Activated naive CD4-positive, alpha-beta T cell treated with anti-CD3 and anti-CD28 coated beads, Interleukin-2, amount 10 ng/mL, durations not matched to agents 7 days and 5 days (primary cell): ENCODE data around the gene ANKRD55.
"Not testable (repeated sequence)": the region's sequence is repeated elsewhere in the genome, so short reads cannot be mapped to it uniquely, and the experiment has no call there.

Experiments
- CTCF ChIA-PET: fragments of 350-600 bp; sonication (Branson Sonifier 250); formaldehyde crosslinking; loops from one replicate; lab custom pipeline; 2021; ENCODE audit warnings: antibody characterized with exemption; lab: Charles Lee
- DNase-seq: peaks from one replicate; pipeline ENCODE4 v3.0.0-alpha.2; 2020
- H3K27ac Mint-ChIP-seq: one replicate; pipeline ENCODE4 v1.8.0; 2021; ENCODE audit warnings: mild to moderate bottlenecking, moderate library complexity, mixed read lengths
- H3K27me3 Mint-ChIP-seq: one replicate; pipeline ENCODE4 v1.8.0; 2021; ENCODE audit warnings: mild to moderate bottlenecking, mixed read lengths
- H3K36me3 Mint-ChIP-seq: one replicate; pipeline ENCODE4 v1.8.0; 2021; ENCODE audit warnings: mixed read lengths
- H3K4me1 Mint-ChIP-seq: one replicate; pipeline ENCODE4 v1.8.0; 2021; ENCODE audit warnings: mixed read lengths
- H3K4me3 Mint-ChIP-seq: one replicate; pipeline ENCODE4 v1.8.0; 2021; ENCODE audit warnings: mild to moderate bottlenecking, moderate library complexity, mixed read lengths
- H3K9me3 Mint-ChIP-seq: one replicate; pipeline ENCODE4 v1.8.0; 2021; ENCODE audit warnings: mixed read lengths

The ANKRD55 gene

GRCh38 chr5:56233230-56233629, at the start of gene ANKRD55:
ANKRD55 (minus strand) TSS chr5:56233330; CDS start chr5:56232913, 417 bp downstream.
- CTCF ChIA-PET = no interaction called here
- no peak for DNase-seq
- peaks cover 28% of the 10 kb centered on the region for H3K27me3 Mint-ChIP-seq
- no peak within 1 kb of the TSS for H3K4me3 Mint-ChIP-seq
- peaks cover 4% of the 10 kb centered on the region for H3K4me1 Mint-ChIP-seq
- H3K27ac Mint-ChIP-seq = no peak within 1 kb of the TSS
- H3K9me3 Mint-ChIP-seq = peaks cover 2% of the 10 kb centered on the region
- H3K36me3 Mint-ChIP-seq = no peaks in the 10 kb centered on the region

GRCh38 chr5:56282216-56282615, 49.1 kb upstream of the ANKRD55 start:
- DNase-seq = no peak
- H3K27ac Mint-ChIP-seq = no peak overlapping the region
- no peaks in the 10 kb centered on the region for H3K9me3 Mint-ChIP-seq
- no peak overlapping the region for H3K4me3 Mint-ChIP-seq
- no peaks in the 10 kb centered on the region for H3K4me1 Mint-ChIP-seq
- peaks cover 8% of the 10 kb centered on the region for H3K27me3 Mint-ChIP-seq
- H3K36me3 Mint-ChIP-seq = no peaks in the 10 kb centered on the region
- CTCF ChIA-PET = no interaction called here

GRCh38 chr5:56281489-56282165, 48.5 kb upstream of the ANKRD55 start:
- H3K36me3 Mint-ChIP-seq = no peaks in the 10 kb centered on the region
- H3K27me3 Mint-ChIP-seq = peaks cover 8% of the 10 kb centered on the region
- DNase-seq = no peak
- no peak overlapping the region for H3K4me3 Mint-ChIP-seq
- H3K27ac Mint-ChIP-seq = no peak overlapping the region
- H3K4me1 Mint-ChIP-seq = no peaks in the 10 kb centered on the region
- H3K9me3 Mint-ChIP-seq = no peaks in the 10 kb centered on the region
- CTCF ChIA-PET = no interaction called here

- Mint-ChIP-seq H3K27ac (no peak overlapping the region), H3K36me3 (no peaks in the 10 kb centered on the region), H3K4me1 (no peaks in the 10 kb centered on the region), H3K9me3 (no peaks in the 10 kb centered on the region), H3K27me3 (peaks cover 8% of the 10 kb centered on the region), H3K4me3 (no peak overlapping the region)
- DNase-seq = no peak
- CTCF ChIA-PET = no interaction called here
Measured at GRCh38 chr5:56279979-56280378, 46.8 kb upstream of the ANKRD55 start.

- Mint-ChIP-seq H3K4me3 (no peak overlapping the region), H3K4me1 (no peaks in the 10 kb centered on the region), H3K27me3 (peaks cover 3% of the 10 kb centered on the region), H3K27ac (no peak overlapping the region), H3K9me3 (no peaks in the 10 kb centered on the region), H3K36me3 (no peaks in the 10 kb centered on the region)
- CTCF ChIA-PET = no interaction called here
- DNase-seq = no peak
Measured at GRCh38 chr5:56279291-56279690, 46.2 kb upstream of the ANKRD55 start.

- Mint-ChIP-seq H3K27ac (no peak overlapping the region), H3K4me3 (no peak overlapping the region), H3K4me1 (no peaks in the 10 kb centered on the region), H3K36me3 (no peaks in the 10 kb centered on the region), H3K9me3 (no peaks in the 10 kb centered on the region), H3K27me3 (no peaks in the 10 kb centered on the region)
- no peak for DNase-seq
- CTCF ChIA-PET = no interaction called here
Measured at GRCh38 chr5:56278335-56278753, 45.2 kb upstream of the ANKRD55 start.

GRCh38 chr5:56277573-56277972, 44.4 kb upstream of the ANKRD55 start:
- Mint-ChIP-seq H3K27ac (no peak overlapping the region), H3K4me1 (peaks cover 5% of the 10 kb centered on the region), H3K4me3 (no peak overlapping the region), H3K36me3 (no peaks in the 10 kb centered on the region), H3K9me3 (no peaks in the 10 kb centered on the region), H3K27me3 (no peaks in the 10 kb centered on the region)
- CTCF ChIA-PET = interaction anchor here (0.8 to 1.1 kb wide), 2 partner anchors 27 to 46 kb away, joined by 3 read pairs; no protein-coding TSS in a partner anchor
- no peak for DNase-seq

- H3K27me3 Mint-ChIP-seq = no peaks in the 10 kb centered on the region
- H3K36me3 Mint-ChIP-seq = no peaks in the 10 kb centered on the region
- H3K4me1 Mint-ChIP-seq = peaks cover 32% of the 10 kb centered on the region
- H3K27ac Mint-ChIP-seq = no peak overlapping the region
- H3K4me3 Mint-ChIP-seq = no peak overlapping the region
- no peak for DNase-seq
- H3K9me3 Mint-ChIP-seq = no peaks in the 10 kb centered on the region
- CTCF ChIA-PET = interaction anchor here (0.9 to 9.3 kb wide), 5 partner anchors 10 to 627 kb away, joined by 3 to 141 read pairs (median 17); no protein-coding TSS in a partner anchor
Measured at GRCh38 chr5:56273376-56273955, 40.3 kb upstream of the ANKRD55 start.

GRCh38 chr5:56272765-56273164, 39.6 kb upstream of the ANKRD55 start:
- Mint-ChIP-seq H3K4me3 (no peak overlapping the region), H3K9me3 (no peaks in the 10 kb centered on the region), H3K36me3 (no peaks in the 10 kb centered on the region), H3K27ac (no peak overlapping the region), H3K4me1 (peaks cover 32% of the 10 kb centered on the region), H3K27me3 (no peaks in the 10 kb centered on the region)
- DNase-seq = no peak
- CTCF ChIA-PET = interaction anchor here (0.7 to 9.3 kb wide), 5 partner anchors 52 to 628 kb away, joined by 3 to 141 read pairs (median 17); no protein-coding TSS in a partner anchor

- peaks cover 9% of the 10 kb centered on the region for H3K27me3 Mint-ChIP-seq
- H3K27ac Mint-ChIP-seq = peak overlapping the region; percentile 34
- H3K4me3 Mint-ChIP-seq = no peak overlapping the region
- H3K36me3 Mint-ChIP-seq = no peaks in the 10 kb centered on the region
- peak; percentile 84 for DNase-seq
- H3K9me3 Mint-ChIP-seq = no peaks in the 10 kb centered on the region
- peaks cover 32% of the 10 kb centered on the region for H3K4me1 Mint-ChIP-seq
- CTCF ChIA-PET = interaction anchor here (0.6 to 9.3 kb wide), 41 partner anchors 12 to 867 kb away, joined by 3 to 141 read pairs (median 4); no protein-coding TSS in a partner anchor
Measured at GRCh38 chr5:56270568-56271392, 37.6 kb upstream of the ANKRD55 start.

- DNase-seq = no peak
- CTCF ChIA-PET = interaction anchor here (0.7 to 9.3 kb wide), 21 partner anchors 11 to 868 kb away, joined by 3 to 141 read pairs (median 5); no protein-coding TSS in a partner anchor
- H3K4me1 Mint-ChIP-seq = peaks cover 32% of the 10 kb centered on the region
- H3K27ac Mint-ChIP-seq = no peak overlapping the region
- H3K27me3 Mint-ChIP-seq = peaks cover 13% of the 10 kb centered on the region
- no peak overlapping the region for H3K4me3 Mint-ChIP-seq
- H3K9me3 Mint-ChIP-seq = no peaks in the 10 kb centered on the region
- H3K36me3 Mint-ChIP-seq = no peaks in the 10 kb centered on the region
Measured at GRCh38 chr5:56270058-56270457, 36.9 kb upstream of the ANKRD55 start.

- no peaks in the 10 kb centered on the region for H3K9me3 Mint-ChIP-seq
- CTCF ChIA-PET = interaction anchor here (0.9 to 9.3 kb wide), 11 partner anchors 60 to 868 kb away, joined by 3 to 141 read pairs (median 8); no protein-coding TSS in a partner anchor
- H3K4me1 Mint-ChIP-seq = peaks cover 32% of the 10 kb centered on the region
- H3K4me3 Mint-ChIP-seq = no peak overlapping the region
- H3K27ac Mint-ChIP-seq = no peak overlapping the region
- DNase-seq = peak; percentile 52
- H3K36me3 Mint-ChIP-seq = no peaks in the 10 kb centered on the region
- peaks cover 16% of the 10 kb centered on the region for H3K27me3 Mint-ChIP-seq
Measured at GRCh38 chr5:56269216-56269927, 36.2 kb upstream of the ANKRD55 start.

- peaks cover 32% of the 10 kb centered on the region for H3K4me1 Mint-ChIP-seq
- CTCF ChIA-PET = interaction anchor here (0.9 to 9.3 kb wide), 6 partner anchors 177 to 606 kb away, joined by 3 to 141 read pairs (median 4); no protein-coding TSS in a partner anchor
- DNase-seq, H3K9me3 Mint-ChIP-seq, H3K36me3 Mint-ChIP-seq, H3K4me3 Mint-ChIP-seq, H3K27ac Mint-ChIP-seq: not testable (repeated sequence)
- peaks cover 17% of the 10 kb centered on the region for H3K27me3 Mint-ChIP-seq
Measured at GRCh38 chr5:56268707-56269106, 35.6 kb upstream of the ANKRD55 start.
